Esophagus squamous epithelium (tissue), 5 donors: Measurements from ENCODE around the gene PLA2G3. TPM values are rescaled to one million over a fixed set of nuclear protein-coding genes. Genes with fewer than 3 reads are reported as not detected.

Experiments used
- DNase-seq: peaks from one replicate; lab custom pipeline; 2025; lab: John Stamatoyannopoulos, UW
- H3K27ac ChIP-seq, 4 donors: fragments of 200-600 bp; sonication (generic); one replicate each; pipeline ENCODE4 v1.5.1; 2016 to 2019; ENCODE audit warnings: mild to moderate bottlenecking in 1 of 4
- H3K27me3 ChIP-seq, 4 donors: fragments of 200-600 bp; sonication (generic); 1 replicate in 3 of 4; 2 replicates in 1 of 4; pipeline versions ENCODE4 v1.5.1 to v1.6.0; 2017 to 2021; ENCODE audit warnings: antibody characterized with exemption in 1 of 4
- H3K36me3 ChIP-seq, 3 donors: fragments of 200-600 bp; sonication (generic); one replicate each; pipeline ENCODE4 v1.5.1; 2016 to 2019
- H3K4me1 ChIP-seq, 3 donors: fragments of 200-600 bp; sonication (generic); one replicate each; pipeline ENCODE4 v1.5.1; 2017 to 2019
- H3K4me3 ChIP-seq, 4 donors: fragments of 200-600 bp; sonication (generic); 1 replicate in 3 of 4; 2 replicates in 1 of 4; pipeline ENCODE4 v1.5.1; 2016 to 2019; ENCODE audit warnings: mild to moderate bottlenecking in 2 of 4, moderate library complexity in 1 of 4
- H3K9me3 ChIP-seq, 3 donors: fragments of 200-600 bp; sonication (generic); one replicate each; pipeline ENCODE4 v1.5.1; 2016 to 2019
- CTCF ChIP-seq, 6 experiments: fragments of 450-650 bp in 4 of 6; fragments of 200-600 bp in 2 of 6; sonication (generic) in 2 of 6; IDR thresholded peaks; one replicate each; pipeline ENCODE4 v1.5.1; 2016 to 2019; ENCODE audit warnings: antibody characterized with exemption in 6 of 6, mild to moderate bottlenecking in 4 of 6, moderate library complexity in 4 of 6
- POLR2A ChIP-seq, 4 donors: fragments of 450-650 bp; IDR thresholded peaks; one replicate each; pipeline ENCODE4 v1.6.1; 2017; ENCODE audit warnings: antibody characterized with exemption in 4 of 4, mild to moderate bottlenecking in 4 of 4, moderate library complexity in 3 of 4
- WGBS, 2 donors: methylation state at CpG; one replicate each; pipeline ENCODE4 v1.1.5; 2018; 5-methylcytosine and 5-hydroxymethylcytosine counted together
- intact Hi-C: fragments of 100-400 bp; cut with DNase I; formaldehyde crosslinking; loops from one replicate; pipeline ENCODE4 v1.15.0; 2022
- total RNA-seq, 4 donors: library from RNA; depleted of rRNA; stranded (reverse); fragments of >200 nt; gene quantifications; one replicate each; pipeline ENCODE4 v1.1.0, GENCODE V29; 2016
- donor health status: DM: yes; HTN: yes; CAD: no.

PLA2G3 gene
- total RNA-seq, 4 donors from 2014 or later = 5.0 to 27.0 (median 7.8) TPM

- 94% methylated on average over 6 of the region's 16 CpGs; no CpG with 5 or more reads in 1 of the 2 donors for WGBS, 2 donors
- no peak overlapping the region for H3K4me3 ChIP-seq
- H3K9me3 ChIP-seq = no peaks in the 10 kb centered on the region
- peaks cover 0 to 18% (median 0%) of the 10 kb centered on the region in 3 donors for H3K36me3 ChIP-seq
- H3K27me3 ChIP-seq = peaks cover 0 to 14% (median 0%) of the 10 kb centered on the region in 4 donors
- H3K4me1 ChIP-seq = peaks cover 9 to 44% (median 18%) of the 10 kb centered on the region in 3 donors
- H3K27ac ChIP-seq = no peak overlapping the region
- intact Hi-C loops = no loop called here
- no peak for TF ChIP-seq CTCF (IDR thresholded peaks at IDR 0.05)
- TF ChIP-seq POLR2A (IDR thresholded peaks at IDR 0.05) = no peak
- no peak for DNase-seq
These were observed 3.6 kb downstream of the PLA2G3 start for GRCh38 chr22:31136711-31137110.

DNA sequence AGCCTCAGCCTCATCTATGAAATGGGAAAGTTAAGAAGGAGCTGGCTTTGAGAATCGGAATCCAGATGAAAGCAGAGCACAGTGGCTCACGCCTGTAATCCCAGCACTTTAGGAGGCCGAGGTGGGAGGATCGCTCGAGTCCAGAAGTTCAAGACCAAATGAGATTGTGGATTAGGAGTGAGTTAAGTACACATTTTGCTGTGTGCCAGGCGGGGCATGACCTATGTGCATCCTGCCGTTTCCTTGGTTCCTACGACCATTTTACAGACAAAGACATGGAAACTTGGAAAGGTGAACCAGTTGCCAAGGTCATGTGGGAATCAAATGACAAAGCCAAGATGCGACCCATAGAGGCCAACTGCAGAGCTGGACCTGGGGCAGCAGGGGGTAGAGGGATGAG lies 4.2 kb downstream of the PLA2G3 start:
- TF ChIP-seq POLR2A (IDR thresholded peaks at IDR 0.05) = no peak
- no peak for TF ChIP-seq CTCF (IDR thresholded peaks at IDR 0.05)
- DNase-seq = no peak
- no peak overlapping the region for H3K27ac ChIP-seq
- H3K9me3 ChIP-seq = no peaks in the 10 kb centered on the region
- 85 to 87% methylated on average over 9 of the region's 9 CpGs for WGBS, 2 donors
- peaks cover 4 to 44% (median 14%) of the 10 kb centered on the region in 3 donors for H3K4me1 ChIP-seq
- H3K27me3 ChIP-seq = peaks cover 0 to 14% (median 0%) of the 10 kb centered on the region in 4 donors
- no peak overlapping the region for H3K4me3 ChIP-seq
- intact Hi-C loops = no loop called here
- H3K36me3 ChIP-seq = peaks cover 0 to 18% (median 0%) of the 10 kb centered on the region in 3 donors

DNA sequence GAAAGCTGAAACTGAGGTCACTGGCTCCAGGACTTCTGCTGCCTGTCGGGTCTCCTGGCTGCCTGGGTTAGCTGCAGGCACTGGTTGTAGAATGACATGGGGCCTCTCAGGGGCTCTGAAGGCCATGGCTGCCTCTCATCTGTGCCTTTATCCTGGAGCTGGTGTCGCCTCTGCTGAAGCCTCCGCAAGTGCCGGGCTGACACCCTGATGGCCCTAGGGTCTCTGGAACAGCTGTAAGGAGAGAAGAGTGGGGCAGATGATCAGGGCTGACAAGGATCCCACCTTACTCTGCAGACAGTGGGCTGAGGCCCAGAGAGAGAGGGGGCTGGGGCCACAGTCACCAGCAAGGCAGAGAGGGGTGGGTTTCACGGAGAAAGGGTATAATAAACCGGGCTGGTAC lies 4.6 kb downstream of the PLA2G3 start:
- no peak overlapping the region for H3K27ac ChIP-seq
- H3K4me1 ChIP-seq = peaks cover under 1 to 44% (median 10%) of the 10 kb centered on the region in 3 donors
- H3K36me3 ChIP-seq = peaks cover 0 to 18% (median 0%) of the 10 kb centered on the region in 3 donors
- DNase-seq = no peak
- peaks cover 0 to 14% (median 0%) of the 10 kb centered on the region in 4 donors for H3K27me3 ChIP-seq
- TF ChIP-seq POLR2A (IDR thresholded peaks at IDR 0.05) (no peak), CTCF (IDR thresholded peaks at IDR 0.05) (no peak)
- no peaks in the 10 kb centered on the region for H3K9me3 ChIP-seq
- 87 to 91% methylated on average over 2 to 3 of the region's 6 CpGs for WGBS, 2 donors
- no peak overlapping the region for H3K4me3 ChIP-seq
- intact Hi-C loops = no loop called here

DNA sequence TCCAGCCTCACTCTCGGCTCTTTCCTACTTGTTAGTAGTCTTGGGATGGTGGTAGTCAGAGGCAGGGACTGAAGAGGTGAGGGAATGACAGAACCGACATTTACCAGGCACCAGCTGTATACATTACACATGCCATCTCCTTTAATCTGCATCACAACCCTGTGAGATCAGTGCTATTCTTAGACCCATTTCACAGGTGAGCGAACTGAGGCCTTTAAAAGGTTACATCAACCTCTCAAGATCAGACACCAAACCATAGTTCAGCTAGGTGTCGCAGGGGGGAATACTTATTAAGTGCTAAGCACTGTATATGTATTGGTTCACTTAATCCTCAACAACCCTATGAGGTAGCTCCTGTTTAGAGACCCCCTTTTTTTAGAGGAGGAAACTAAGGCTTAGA lies 5.6 kb downstream of the PLA2G3 start:
- no peaks in the 10 kb centered on the region for H3K9me3 ChIP-seq
- intact Hi-C loops = no loop called here
- H3K4me1 ChIP-seq = peaks cover 0 to 33% (median 4%) of the 10 kb centered on the region in 3 donors
- no peak for DNase-seq
- H3K4me3 ChIP-seq = no peak overlapping the region
- H3K27ac ChIP-seq = no peak overlapping the region
- 82 to 86% methylated on average over 3 to 4 of the region's 4 CpGs for WGBS, 2 donors
- TF ChIP-seq CTCF (IDR thresholded peaks at IDR 0.05) (no peak), POLR2A (IDR thresholded peaks at IDR 0.05) (no peak)
- peaks cover 0 to 10% (median 0%) of the 10 kb centered on the region in 4 donors for H3K27me3 ChIP-seq
- peaks cover 0 to 18% (median 0%) of the 10 kb centered on the region in 3 donors for H3K36me3 ChIP-seq

DNA sequence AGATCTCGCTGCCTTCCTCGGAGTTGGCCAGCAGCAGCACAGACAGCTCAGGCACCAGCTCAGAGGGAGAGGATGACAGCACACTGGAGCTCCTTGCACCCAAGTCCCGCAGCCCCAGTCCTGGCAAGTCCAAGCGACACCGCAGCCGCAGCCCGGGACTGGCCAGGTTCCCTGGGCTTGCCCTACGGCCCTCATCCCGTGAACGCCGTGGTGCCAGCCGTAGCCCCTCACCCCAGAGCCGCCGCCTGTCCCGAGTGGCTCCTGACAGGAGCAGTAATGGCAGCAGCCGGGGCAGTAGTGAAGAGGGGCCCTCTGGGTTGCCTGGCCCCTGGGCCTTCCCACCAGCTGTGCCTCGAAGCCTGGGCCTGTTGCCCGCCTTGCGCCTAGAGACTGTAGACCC lies 6.4 kb downstream of the PLA2G3 start:
- TF ChIP-seq CTCF (IDR thresholded peaks at IDR 0.05) = no peak
- TF ChIP-seq POLR2A (IDR thresholded peaks at IDR 0.05) = no peak
- Histone ChIP-seq H3K9me3 (no peaks in the 10 kb centered on the region), H3K4me1 (peaks cover 0 to 26% (median 4%) of the 10 kb centered on the region in 3 donors), H3K4me3 (no peak overlapping the region), H3K27ac (no peak overlapping the region), H3K36me3 (peaks cover 0 to 18% (median 0%) of the 10 kb centered on the region in 3 donors), H3K27me3 (peaks cover 0 to 3% (median 0%) of the 10 kb centered on the region in 4 donors)
- DNase-seq = no peak
- intact Hi-C loops = no loop called here
- WGBS, 2 donors = no CpG with 5 or more reads among the region's 19 CpGs
